HepG2 (cell line): ENCODE results near the gene ALG9. TPM values are rescaled to one million over a fixed set of nuclear protein-coding genes. Genes with fewer than 3 reads are reported as not detected.

Experiments used
- ATAC-seq: fragments of 200-7000 bp; cut with Tn5 transposase; 3 replicates; pipeline ENCODE4 v1.9.1; 2020; ENCODE audit warnings: mild to moderate bottlenecking, moderate library complexity
- BruUV-seq: library from RNA; stranded (reverse); fragments of 400-500 nt; replicated peaks from 2 replicates; lab custom pipeline; 2021; lab: Mats Ljungman, UMichigan
- CTCF ChIA-PET: fragments of 300-600 bp; formaldehyde crosslinking; extraction: SDS; loops from one replicate; lab custom pipeline; 2021; ENCODE audit warnings: low total read pairs, inconsistent platforms, low intra/inter-chr PET ratio; lab: Yijun Ruan, JAX
- POLR2A ChIA-PET: fragments of 350-600 bp; sonication (Branson Sonifier 250); formaldehyde crosslinking; loops from one replicate; lab custom pipeline; 2020; ENCODE audit warnings: antibody characterized with exemption, inconsistent platforms; lab: Yijun Ruan, JAX
- DNase-seq: peaks from one replicate; pipeline ENCODE4 v3.0.0-alpha.2; 2015; ENCODE audit warnings: low spot score
- FAIRE-seq: peaks from 3 replicates; lab custom pipeline; 2011; peaks lifted over from hg19 to GRCh38; lab: Jason Lieb, UNC
- H2AFZ ChIP-seq: one replicate; pipeline ENCODE4 v1.6.1; 2011; ENCODE audit warnings: low read length, inconsistent platforms
- H3K27ac ChIP-seq: fragments of 300-600 bp; 3 replicates; pipeline ENCODE4 v1.8.0; 2011; ENCODE audit warnings: mixed run types, mild to moderate bottlenecking, mixed read lengths, low read length, inconsistent platforms; ENCODE audit not compliant: insufficient read depth; ENCODE audit errors: extremely low read length
- H3K27me3 ChIP-seq, 2 experiments: fragments of 200-600 bp in 1 of 2; 2 replicates in 1 of 2; 3 replicates in 1 of 2; pipeline versions ENCODE4 v1.6.0 to v1.8.0; 2011; ENCODE audit warnings: low read length in 2 of 2, mild to moderate bottlenecking in 2 of 2, moderate library complexity in 2 of 2, inconsistent platforms in 1 of 2; ENCODE audit not compliant: insufficient read depth in 2 of 2, control insufficient read depth in 1 of 2
- H3K36me3 ChIP-seq, 2 experiments: fragments of 200-600 bp in 1 of 2; replicated peaks in 1 of 2; 2 replicates in 1 of 2; 3 replicates in 1 of 2; pipeline versions ENCODE4 v1.5.1 to v1.8.0; 2011; ENCODE audit warnings: low read length in 2 of 2, inconsistent platforms in 1 of 2; ENCODE audit not compliant: insufficient read depth in 2 of 2, control insufficient read depth in 1 of 2
- H3K4me1 ChIP-seq: 2 replicates; pipeline ENCODE4 v1.5.1; 2012; ENCODE audit warnings: low read length, inconsistent platforms; ENCODE audit not compliant: insufficient read depth
- H3K4me2 ChIP-seq: 2 replicates; pipeline ENCODE4 v1.6.0; 2011; ENCODE audit warnings: low read depth, low read length, inconsistent platforms
- H3K4me3 ChIP-seq, 3 experiments: fragments of 200-600 bp in 1 of 3; sonication (generic), shearing (Covaris generic) in 1 of 3; replicated peaks in 1 of 3; 2 replicates each; pipeline ENCODE4 v1.5.1; 2011 to 2016; ENCODE audit warnings: low read length in 3 of 3, inconsistent platforms in 2 of 3, low read depth in 2 of 3, mild to moderate bottlenecking in 2 of 3, control low read depth in 1 of 3, mixed read lengths in 1 of 3; ENCODE audit not compliant: insufficient read depth in 1 of 3
- H3K79me2 ChIP-seq: one replicate; pipeline ENCODE4 v1.6.1; 2011; ENCODE audit warnings: low read length, inconsistent platforms; ENCODE audit not compliant: insufficient read depth
- H3K9ac ChIP-seq: 2 replicates; pipeline ENCODE4 v1.6.0; 2011; ENCODE audit warnings: mild to moderate bottlenecking, low read depth, low read length, inconsistent platforms; ENCODE audit not compliant: insufficient read depth
- H3K9me3 ChIP-seq: 2 replicates; pipeline ENCODE4 v1.5.1; 2012; ENCODE audit warnings: mild to moderate bottlenecking, low read length
- H4K20me1 ChIP-seq: 2 replicates; pipeline ENCODE4 v1.6.0; 2011; ENCODE audit warnings: inconsistent platforms, mild to moderate bottlenecking, low read length, moderate library complexity; ENCODE audit not compliant: insufficient read depth
- ATF7 ChIP-seq, 2 experiments: fragments of 450-650 bp in 1 of 2; sonication (generic) in 1 of 2; formaldehyde crosslinking in 1 of 2; IDR thresholded peaks; 2 replicates each; pipeline versions ENCODE4 v1.4.0 to v1.6.1; 2016 to 2020; ENCODE audit warnings: antibody characterized with exemption in 1 of 2, mild to moderate bottlenecking in 1 of 2, missing genetic modification reagents in 1 of 2
- CBFB ChIP-seq: sonication (generic); formaldehyde crosslinking; IDR thresholded peaks from 2 replicates; pipeline ENCODE4 v1.4.0; 2020; ENCODE audit warnings: missing genetic modification reagents
- EEA1 ChIP-seq: sonication (generic); formaldehyde crosslinking; IDR thresholded peaks from 2 replicates; pipeline ENCODE4 v1.5.1; 2020; ENCODE audit warnings: mild to moderate bottlenecking, missing genetic modification reagents, borderline replicate concordance
- HHEX ChIP-seq: IDR thresholded peaks from 2 replicates; pipeline ENCODE4 v1.6.1; 2016; ENCODE audit warnings: control low read depth
- TARDBP ChIP-seq: sonication (generic); formaldehyde crosslinking; IDR thresholded peaks from 2 replicates; pipeline ENCODE4 v1.8.0; 2022; ENCODE audit warnings: mild to moderate bottlenecking, missing genetic modification reagents
- YEATS4 ChIP-seq: sonication (generic); formaldehyde crosslinking; IDR thresholded peaks from 2 replicates; pipeline ENCODE4 v1.4.0; 2020; ENCODE audit warnings: missing genetic modification reagents, borderline replicate concordance
- ZMAT3 ChIP-seq: sonication (generic); formaldehyde crosslinking; conservative IDR thresholded peaks from 2 replicates; pipeline ENCODE4 v1.7.0; 2021; ENCODE audit warnings: missing genetic modification reagents
- ZNF121 ChIP-seq: sonication (generic); formaldehyde crosslinking; IDR thresholded peaks from 2 replicates; pipeline ENCODE4 v1.5.0; 2020; ENCODE audit warnings: mild to moderate bottlenecking, missing genetic modification reagents
- WGBS: methylation state at CpG from one replicate; pipeline ENCODE4 v1.1.6; 2017; ENCODE audit warnings: low lambda C conversion rate; 5-methylcytosine and 5-hydroxymethylcytosine counted together
- in situ Hi-C: cut with HindIII; loops from 2 replicates; pipeline ENCODE4 v1.10.0; 2017; ENCODE audit warnings: low pct_unique_long_range_greater_than_20kb; ENCODE audit not compliant: extremely low pct_ligation_motif_present
- intact Hi-C: fragments of 100-400 bp; cut with micrococcal nuclease; formaldehyde crosslinking; loops from one replicate; pipeline ENCODE4 v1.10.0; 2022; ENCODE audit not compliant: unreplicated experiment
- polyA plus RNA-seq, 8 experiments: library from polyadenylated mRNA; depleted of rRNA in 3 of 8; stranded (reverse) in 7 of 8; unstranded in 1 of 8; fragments of >200 nt; fragmentation: Illumina TruSeq in 4 of 8; extraction: Trizol in 4 of 8; gene quantifications; 2 replicates each; pipeline versions ENCODE4 v1.2.1 to v1.2.3, GENCODE V29; 2011 to 2016; ENCODE audit warnings: low read depth in 4 of 8, missing spikeins in 1 of 8, mixed read lengths in 1 of 8; ENCODE audit not compliant: insufficient read depth in 1 of 8
- total RNA-seq, 5 experiments: library from RNA; depleted of rRNA; stranded (reverse); fragments of >200 nt; fragmentation: Illumina TruSeq; extraction: Trizol; gene quantifications; 2 replicates each; pipeline ENCODE4 v1.2.3, GENCODE V29; 2016; ENCODE audit warnings: low read depth in 1 of 5
- TF ChIP-seq, protein P1 (sequence below): sonication (generic); formaldehyde crosslinking; IDR thresholded peaks from 2 replicates; pipeline ENCODE4 v1.4.0; 2020; ENCODE audit warnings: missing genetic modification reagents
- TF ChIP-seq, protein P2 (sequence below): sonication (generic); formaldehyde crosslinking; IDR thresholded peaks from 2 replicates; pipeline ENCODE4 v1.5.0; 2020; ENCODE audit warnings: mild to moderate bottlenecking, missing genetic modification reagents

ALG9 gene
- total and polyA plus RNA-seq, 2 of the 13 experiments (the other 11 are each of a cell fraction or from before 2014, with no cell fraction given): 39.4 to 40.6 TPM

DNA sequence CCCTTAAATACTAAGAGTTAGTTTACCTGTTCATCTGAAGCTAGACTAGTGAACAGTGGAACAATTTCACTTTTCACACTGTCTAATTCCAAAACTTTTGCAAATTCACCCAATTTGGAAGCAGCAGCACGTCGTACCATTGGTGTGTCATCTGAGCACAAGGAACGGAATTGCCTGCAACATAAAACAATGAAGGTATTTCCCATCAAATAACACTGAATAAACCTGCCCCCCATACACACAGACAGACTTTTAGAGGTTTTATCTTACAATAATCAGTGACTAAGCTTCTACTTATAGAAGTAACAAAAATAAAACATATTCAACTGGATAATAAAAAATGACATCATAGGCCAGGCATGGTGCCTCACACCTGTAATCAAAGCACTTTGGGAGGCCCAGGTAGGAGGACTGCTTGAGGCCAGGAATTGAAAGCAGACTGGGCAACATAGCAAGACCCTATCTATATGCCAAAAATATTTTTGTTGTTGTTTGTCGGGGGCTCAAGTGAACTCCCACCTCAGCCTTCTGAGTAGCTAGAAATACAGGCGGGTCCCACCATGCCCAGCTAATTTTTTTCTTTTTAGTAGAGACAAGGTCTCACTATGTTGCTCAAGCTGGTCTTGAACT lies 111.5 kb downstream of the ALG9 start:
- Histone ChIP-seq H2AFZ (no peak overlapping the region), H3K9me3 (no peaks in the 10 kb centered on the region), H3K36me3 (peaks cover 20 to 49% of the 10 kb centered on the region in 2 experiments), H3K4me1 (peaks cover 50% of the 10 kb centered on the region), H3K79me2 (peaks cover 24% of the 10 kb centered on the region), H3K27me3 (no peaks in the 10 kb centered on the region), H3K4me3 (no peak overlapping the region), H3K27ac (no peak overlapping the region), H3K9ac (no peak overlapping the region), H4K20me1 (no peaks in the 10 kb centered on the region), H3K4me2 (no peak overlapping the region)
- CTCF ChIA-PET: no interaction called here
- DNase-seq (no peak), ATAC-seq (no peak), FAIRE-seq (no peak)
- WGBS: 78% methylated on average over 5 of the region's 5 CpGs
- TF ChIP-seq EEA1 (CRISPR knock-in tag) (no peak), TARDBP (CRISPR knock-in tag) (no peak), CBFB (CRISPR knock-in tag) (no peak), HHEX (no peak), ZNF121 (CRISPR knock-in tag) (peak; percentile 82; the same call in 1 of the 2 replicates), ATF7 (IDR thresholded peaks at IDR 0.05) (peak; percentile 59), ATF7 (CRISPR knock-in tag; IDR thresholded peaks at IDR 0.05) (no peak), YEATS4 (CRISPR knock-in tag) (no peak), ZMAT3 (no peak)
- TF ChIP-seq, protein P1, sequence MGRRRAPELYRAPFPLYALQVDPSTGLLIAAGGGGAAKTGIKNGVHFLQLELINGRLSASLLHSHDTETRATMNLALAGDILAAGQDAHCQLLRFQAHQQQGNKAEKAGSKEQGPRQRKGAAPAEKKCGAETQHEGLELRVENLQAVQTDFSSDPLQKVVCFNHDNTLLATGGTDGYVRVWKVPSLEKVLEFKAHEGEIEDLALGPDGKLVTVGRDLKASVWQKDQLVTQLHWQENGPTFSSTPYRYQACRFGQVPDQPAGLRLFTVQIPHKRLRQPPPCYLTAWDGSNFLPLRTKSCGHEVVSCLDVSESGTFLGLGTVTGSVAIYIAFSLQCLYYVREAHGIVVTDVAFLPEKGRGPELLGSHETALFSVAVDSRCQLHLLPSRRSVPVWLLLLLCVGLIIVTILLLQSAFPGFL (CRISPR knock-in tag): no peak
- TF ChIP-seq, protein P2, sequence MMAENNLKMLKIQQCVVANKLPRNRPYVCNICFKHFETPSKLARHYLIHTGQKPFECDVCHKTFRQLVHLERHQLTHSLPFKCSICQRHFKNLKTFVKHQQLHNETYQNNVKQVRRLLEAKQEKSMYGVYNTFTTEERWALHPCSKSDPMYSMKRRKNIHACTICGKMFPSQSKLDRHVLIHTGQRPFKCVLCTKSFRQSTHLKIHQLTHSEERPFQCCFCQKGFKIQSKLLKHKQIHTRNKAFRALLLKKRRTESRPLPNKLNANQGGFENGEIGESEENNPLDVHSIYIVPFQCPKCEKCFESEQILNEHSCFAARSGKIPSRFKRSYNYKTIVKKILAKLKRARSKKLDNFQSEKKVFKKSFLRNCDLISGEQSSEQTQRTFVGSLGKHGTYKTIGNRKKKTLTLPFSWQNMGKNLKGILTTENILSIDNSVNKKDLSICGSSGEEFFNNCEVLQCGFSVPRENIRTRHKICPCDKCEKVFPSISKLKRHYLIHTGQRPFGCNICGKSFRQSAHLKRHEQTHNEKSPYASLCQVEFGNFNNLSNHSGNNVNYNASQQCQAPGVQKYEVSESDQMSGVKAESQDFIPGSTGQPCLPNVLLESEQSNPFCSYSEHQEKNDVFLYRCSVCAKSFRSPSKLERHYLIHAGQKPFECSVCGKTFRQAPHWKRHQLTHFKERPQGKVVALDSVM (CRISPR knock-in tag): peak; percentile 51; the same call in 1 of the 2 replicates
- in situ Hi-C loops (no loop called here), intact Hi-C loops (no loop called here)
- POLR2A ChIA-PET: interaction anchor here (1.1 kb wide), 1 partner anchor 41 kb away, joined by 3 read pairs; no protein-coding TSS in a partner anchor
- BruUV-seq: no TSS peak
